Chondrocyte (in vitro differentiated cells): ENCODE measurements around the gene FMO1. TPM values are rescaled to one million over a fixed set of nuclear protein-coding genes. Genes with fewer than 3 reads are reported as not detected.

Experiments
- DNase-seq: peaks from one replicate; pipeline ENCODE4 v3.0.0; 2021; ENCODE audit warnings: mixed read lengths, low spot score
- H3K27ac Mint-ChIP-seq: one replicate; pipeline ENCODE4 v1.8.0; 2021; ENCODE audit warnings: mild to moderate bottlenecking, moderate library complexity, mixed read lengths; ENCODE audit not compliant: unreplicated experiment
- H3K27me3 Mint-ChIP-seq: 2 replicates; pipeline ENCODE4 v1.8.0; 2021; ENCODE audit warnings: low read depth, mixed read lengths
- H3K36me3 Mint-ChIP-seq: 2 replicates; pipeline ENCODE4 v1.8.0; 2021; ENCODE audit warnings: low read depth, mixed read lengths
- H3K4me1 Mint-ChIP-seq: 2 replicates; pipeline ENCODE4 v1.8.0; 2021; ENCODE audit warnings: low read depth, mild to moderate bottlenecking, mixed read lengths
- H3K4me3 Mint-ChIP-seq: one replicate; pipeline ENCODE4 v1.8.0; 2021; ENCODE audit warnings: mild to moderate bottlenecking, moderate library complexity, mixed read lengths; ENCODE audit not compliant: unreplicated experiment
- H3K9me3 Mint-ChIP-seq: 2 replicates; pipeline ENCODE4 v1.8.0; 2021; ENCODE audit warnings: low read depth, mixed read lengths
- long read RNA-seq: library from polyadenylated mRNA; stranded (forward); transcript quantifications from one replicate; pipeline ENCODE4 v2.0.0, GENCODE V29; 2021
- total RNA-seq: library from RNA; stranded (reverse); gene quantifications from 3 replicates; pipeline ENCODE4 v1.2.1, GENCODE V29; 2021
- TF ChIP-seq, protein P1 (sequence below): fragments of 200-600 bp; sonication (generic); IDR thresholded peaks from 2 replicates; pipeline ENCODE4 v1.5.0; 2021; ENCODE audit warnings: antibody characterized with exemption, mild to moderate bottlenecking, moderate library complexity

Gene FMO1, protein sequence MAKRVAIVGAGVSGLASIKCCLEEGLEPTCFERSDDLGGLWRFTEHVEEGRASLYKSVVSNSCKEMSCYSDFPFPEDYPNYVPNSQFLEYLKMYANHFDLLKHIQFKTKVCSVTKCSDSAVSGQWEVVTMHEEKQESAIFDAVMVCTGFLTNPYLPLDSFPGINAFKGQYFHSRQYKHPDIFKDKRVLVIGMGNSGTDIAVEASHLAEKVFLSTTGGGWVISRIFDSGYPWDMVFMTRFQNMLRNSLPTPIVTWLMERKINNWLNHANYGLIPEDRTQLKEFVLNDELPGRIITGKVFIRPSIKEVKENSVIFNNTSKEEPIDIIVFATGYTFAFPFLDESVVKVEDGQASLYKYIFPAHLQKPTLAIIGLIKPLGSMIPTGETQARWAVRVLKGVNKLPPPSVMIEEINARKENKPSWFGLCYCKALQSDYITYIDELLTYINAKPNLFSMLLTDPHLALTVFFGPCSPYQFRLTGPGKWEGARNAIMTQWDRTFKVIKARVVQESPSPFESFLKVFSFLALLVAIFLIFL
- 0.65 to 3.5 TPM (median 0.87 TPM) in 3 replicates for total RNA-seq
- long read RNA-seq, partial matches to known transcripts: 1 of 2 reads
- long read RNA-seq, other reads (novel, unspliced or antisense): 1 of 2 reads

DNA sequence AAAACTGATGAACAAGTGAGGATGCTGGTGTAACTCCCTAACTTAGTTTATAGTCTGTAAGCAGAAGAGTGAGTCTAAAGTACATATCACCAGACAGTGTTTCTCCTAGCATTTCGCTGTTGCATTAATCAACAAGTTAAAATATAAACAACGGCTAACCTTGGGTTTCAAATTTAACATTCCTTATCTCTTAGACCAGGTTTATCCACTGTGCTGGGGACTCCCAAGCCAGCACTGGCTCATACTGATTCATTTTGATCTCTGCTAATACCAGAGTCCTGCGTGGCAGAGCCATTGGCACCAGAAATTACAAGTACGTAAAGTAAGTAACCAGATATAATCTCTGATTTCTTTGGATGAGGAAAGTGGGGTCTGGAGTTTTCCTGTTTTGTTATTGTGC lies at the start of gene FMO1:
Gene FMO1, plus strand, starts transcription at position 193 of the 400 bp plus-strand sequence. CDS start 9,594 bp downstream, outside the sequence.
- no peaks in the 10 kb centered on the region for H3K36me3 Mint-ChIP-seq
- peak within 1 kb of the TSS; percentile 2 for H3K4me3 Mint-ChIP-seq
- peaks cover 15% of the 10 kb centered on the region for H3K4me1 Mint-ChIP-seq
- no peak for DNase-seq
- peaks cover 4% of the 10 kb centered on the region for H3K27me3 Mint-ChIP-seq
- H3K27ac Mint-ChIP-seq: peak within 1 kb of the TSS; percentile 78
- TF ChIP-seq, protein P1, sequence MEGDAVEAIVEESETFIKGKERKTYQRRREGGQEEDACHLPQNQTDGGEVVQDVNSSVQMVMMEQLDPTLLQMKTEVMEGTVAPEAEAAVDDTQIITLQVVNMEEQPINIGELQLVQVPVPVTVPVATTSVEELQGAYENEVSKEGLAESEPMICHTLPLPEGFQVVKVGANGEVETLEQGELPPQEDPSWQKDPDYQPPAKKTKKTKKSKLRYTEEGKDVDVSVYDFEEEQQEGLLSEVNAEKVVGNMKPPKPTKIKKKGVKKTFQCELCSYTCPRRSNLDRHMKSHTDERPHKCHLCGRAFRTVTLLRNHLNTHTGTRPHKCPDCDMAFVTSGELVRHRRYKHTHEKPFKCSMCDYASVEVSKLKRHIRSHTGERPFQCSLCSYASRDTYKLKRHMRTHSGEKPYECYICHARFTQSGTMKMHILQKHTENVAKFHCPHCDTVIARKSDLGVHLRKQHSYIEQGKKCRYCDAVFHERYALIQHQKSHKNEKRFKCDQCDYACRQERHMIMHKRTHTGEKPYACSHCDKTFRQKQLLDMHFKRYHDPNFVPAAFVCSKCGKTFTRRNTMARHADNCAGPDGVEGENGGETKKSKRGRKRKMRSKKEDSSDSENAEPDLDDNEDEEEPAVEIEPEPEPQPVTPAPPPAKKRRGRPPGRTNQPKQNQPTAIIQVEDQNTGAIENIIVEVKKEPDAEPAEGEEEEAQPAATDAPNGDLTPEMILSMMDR: no peak
- no peaks in the 10 kb centered on the region for H3K9me3 Mint-ChIP-seq

DNA sequence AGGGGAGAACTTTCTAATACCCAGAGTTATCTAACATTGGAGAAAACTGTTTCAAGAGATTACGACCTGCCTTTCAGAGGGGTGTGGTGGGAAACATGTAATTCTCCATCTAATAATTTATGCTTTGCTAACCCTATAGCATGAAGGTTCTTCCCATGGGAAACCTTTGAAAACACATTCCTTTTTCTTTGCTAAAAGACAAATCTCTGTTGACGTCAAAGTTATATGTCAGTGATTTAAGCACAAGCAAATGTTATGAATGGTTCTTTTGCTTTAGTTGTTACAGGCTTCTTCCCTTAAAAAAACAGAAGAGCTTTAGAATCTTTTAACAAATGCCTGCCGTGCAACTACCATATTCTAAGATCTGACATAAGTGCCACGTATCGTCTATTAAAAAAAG lies 44.0 kb upstream of the FMO1 start:
- Mint-ChIP-seq H3K4me3 (no peak overlapping the region), H3K9me3 (no peaks in the 10 kb centered on the region), H3K36me3 (no peaks in the 10 kb centered on the region), H3K27ac (no peak overlapping the region), H3K27me3 (no peaks in the 10 kb centered on the region), H3K4me1 (no peaks in the 10 kb centered on the region)
- TF ChIP-seq, protein P1: no peak
- DNase-seq: no peak

DNA sequence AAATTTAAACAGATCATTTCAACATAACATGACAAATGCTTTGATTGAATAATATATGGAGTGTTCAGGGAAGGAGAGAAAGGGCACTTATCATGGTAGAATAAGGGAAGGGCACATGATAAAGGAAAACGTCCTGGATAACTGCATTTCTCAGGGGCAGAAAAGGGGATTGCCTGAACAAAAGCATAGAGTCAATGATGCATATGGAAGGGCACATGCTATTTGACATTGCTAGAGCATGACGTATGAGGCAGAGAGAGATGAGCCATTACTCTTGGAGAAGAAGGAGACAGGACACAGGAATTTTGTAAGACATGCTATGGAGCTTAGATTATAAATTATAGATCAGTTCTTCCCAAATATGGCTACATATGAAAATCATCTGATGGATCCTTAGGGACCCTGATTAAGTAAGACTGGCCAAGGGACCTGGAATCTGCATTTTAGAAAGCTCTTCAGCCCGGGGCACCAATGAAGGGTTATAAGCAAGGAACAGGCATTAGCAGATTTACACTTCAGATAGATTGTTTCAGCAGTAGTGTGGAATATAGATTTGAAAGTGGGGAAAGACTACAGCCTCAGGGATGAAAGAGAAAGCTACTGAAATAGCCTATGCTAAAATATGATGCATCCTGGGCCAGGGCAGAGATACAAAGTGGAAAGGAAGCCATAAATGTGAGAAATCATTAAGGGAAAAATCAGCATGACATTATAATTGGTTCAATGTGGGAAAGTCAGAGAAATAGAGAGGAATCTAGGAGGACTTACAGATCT lies 41.9 kb upstream of the FMO1 start:
- DNase-seq: no peak
- TF ChIP-seq, protein P1: no peak
- no peaks in the 10 kb centered on the region for H3K27me3 Mint-ChIP-seq
- no peak overlapping the region for H3K4me3 Mint-ChIP-seq
- H3K27ac Mint-ChIP-seq: no peak overlapping the region
- H3K9me3 Mint-ChIP-seq: no peaks in the 10 kb centered on the region
- H3K36me3 Mint-ChIP-seq: no peaks in the 10 kb centered on the region
- H3K4me1 Mint-ChIP-seq: peaks cover 6% of the 10 kb centered on the region

DNA sequence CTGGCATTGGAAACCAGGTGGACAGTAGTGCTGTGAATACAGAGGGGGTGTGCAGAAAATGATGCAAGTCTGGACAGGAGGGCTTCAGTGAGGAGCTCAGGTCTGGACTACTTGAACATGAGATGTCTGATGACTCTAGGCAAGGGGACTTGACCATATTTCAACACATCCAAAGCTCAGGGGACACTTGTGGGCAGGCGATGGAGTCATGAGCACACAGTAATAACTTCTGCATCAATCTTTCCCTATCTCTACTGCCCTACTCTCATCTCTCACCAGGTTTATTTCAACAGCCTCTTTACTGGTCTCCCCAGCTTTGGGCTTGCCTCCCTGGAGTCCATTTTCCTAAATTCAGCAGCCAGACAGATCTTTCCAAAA lies 41.3 kb upstream of the FMO1 start:
- no peak overlapping the region for H3K4me3 Mint-ChIP-seq
- no peak for DNase-seq
- H3K36me3 Mint-ChIP-seq: no peaks in the 10 kb centered on the region
- TF ChIP-seq, protein P1: no peak
- no peak overlapping the region for H3K27ac Mint-ChIP-seq
- peaks cover 6% of the 10 kb centered on the region for H3K4me1 Mint-ChIP-seq
- no peaks in the 10 kb centered on the region for H3K9me3 Mint-ChIP-seq
- H3K27me3 Mint-ChIP-seq: no peaks in the 10 kb centered on the region

DNA sequence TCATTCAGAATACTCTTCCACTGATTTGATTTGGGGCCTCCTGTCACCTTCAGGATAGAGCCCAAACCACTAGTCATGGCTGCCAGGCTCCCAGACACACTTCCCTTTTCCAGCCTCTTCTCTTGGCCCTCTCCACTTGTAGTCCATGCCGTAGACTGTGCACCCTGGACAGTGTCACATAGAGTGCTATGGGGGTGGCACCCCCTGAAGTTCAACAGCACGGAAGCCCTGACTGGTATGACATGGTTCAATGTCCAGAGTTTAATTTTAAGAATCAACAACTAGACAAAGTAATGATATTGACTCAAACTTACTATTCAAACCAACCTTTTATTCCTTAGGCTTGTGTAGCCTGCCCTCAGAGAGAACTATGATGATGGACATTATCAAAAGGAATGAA lies 40.9 kb upstream of the FMO1 start:
- Mint-ChIP-seq H3K27me3 (no peaks in the 10 kb centered on the region), H3K36me3 (no peaks in the 10 kb centered on the region), H3K4me1 (peaks cover 6% of the 10 kb centered on the region), H3K27ac (no peak overlapping the region), H3K9me3 (no peaks in the 10 kb centered on the region), H3K4me3 (no peak overlapping the region)
- TF ChIP-seq, protein P1: no peak
- DNase-seq: no peak
